Measurements from ENCODE around the gene BOLA3.
"Not testable (repeated sequence)": the region's sequence is repeated elsewhere in the genome, so short reads cannot be mapped to it uniquely, and the experiment has no call there.

The BOLA3 gene

GRCh38 chr2:74101574-74102300 is 46.0 kb downstream of the BOLA3 start:
- DNase-seq: no peak

GRCh38 chr2:74100254-74101216 is 47.2 kb downstream of the BOLA3 start:
- no peak for DNase-seq

GRCh38 chr2:74099835-74100234 is 47.9 kb downstream of the BOLA3 start:
- DNase-seq: no peak

GRCh38 chr2:74099271-74099670 is 48.4 kb downstream of the BOLA3 start:
- DNase-seq: no peak

- no peak for DNase-seq
These were observed 50.1 kb downstream of the BOLA3 start for GRCh38 chr2:74097574-74097973.

GRCh38 chr2:74096052-74096451 is 51.7 kb downstream of the BOLA3 start:
- no peak for DNase-seq

GRCh38 chr2:74095632-74096031 is 52.1 kb downstream of the BOLA3 start:
- no peak for DNase-seq

- no peak for DNase-seq
These were observed 53.4 kb downstream of the BOLA3 start for GRCh38 chr2:74094291-74094690.

- DNase-seq: no peak
These were observed 53.9 kb downstream of the BOLA3 start for GRCh38 chr2:74093840-74094239.

GRCh38 chr2:74093426-74093825 is 54.3 kb downstream of the BOLA3 start:
- no peak for DNase-seq

- DNase-seq: no peak
These were observed 55.4 kb downstream of the BOLA3 start for GRCh38 chr2:74092275-74092674.

- no peak for DNase-seq
These were observed 56.3 kb downstream of the BOLA3 start for GRCh38 chr2:74091391-74091790.

- no peak for DNase-seq
These were observed 57.6 kb downstream of the BOLA3 start for GRCh38 chr2:74089816-74090745.

GRCh38 chr2:74088676-74089075 is 59.0 kb downstream of the BOLA3 start:
- not testable (repeated sequence) for DNase-seq

GRCh38 chr2:74087696-74088095 is 60.0 kb downstream of the BOLA3 start:
- no peak for DNase-seq

- DNase-seq: no peak
These were observed 61.7 kb downstream of the BOLA3 start for GRCh38 chr2:74086021-74086420.
